8988T (cell line): ENCODE data around the gene SCNM1.
"Not testable (repeated sequence)": the region's sequence is repeated elsewhere in the genome, so short reads cannot be mapped to it uniquely, and the experiment has no call there.

Experiments used
- DNase-seq: peaks from one replicate; pipeline ENCODE4 v3.0.0; 2011

The SCNM1 gene

GRCh38 chr1:151147132-151147503 is 18.8 kb upstream of the SCNM1 start:
- DNase-seq = no peak

DNA sequence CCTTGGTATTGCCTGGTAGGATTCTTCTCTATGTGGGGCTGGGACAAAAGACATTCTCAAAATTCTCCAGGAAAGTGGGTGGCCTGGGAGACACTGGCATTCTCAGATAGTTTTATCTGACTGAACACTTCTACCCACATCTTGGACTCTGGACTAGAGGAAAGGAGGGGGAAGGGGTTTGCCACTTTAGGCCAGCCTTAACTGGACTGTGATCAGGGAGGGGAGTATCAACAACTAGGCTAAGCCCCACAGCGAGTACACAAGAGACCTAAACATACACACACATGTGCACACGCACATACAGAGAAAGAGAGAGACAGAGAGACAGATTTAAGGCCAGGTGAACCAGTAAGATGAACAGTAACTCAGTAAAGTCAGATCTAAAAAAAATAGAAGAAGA is 18.3 kb upstream of the SCNM1 start:
- DNase-seq = no peak

DNA sequence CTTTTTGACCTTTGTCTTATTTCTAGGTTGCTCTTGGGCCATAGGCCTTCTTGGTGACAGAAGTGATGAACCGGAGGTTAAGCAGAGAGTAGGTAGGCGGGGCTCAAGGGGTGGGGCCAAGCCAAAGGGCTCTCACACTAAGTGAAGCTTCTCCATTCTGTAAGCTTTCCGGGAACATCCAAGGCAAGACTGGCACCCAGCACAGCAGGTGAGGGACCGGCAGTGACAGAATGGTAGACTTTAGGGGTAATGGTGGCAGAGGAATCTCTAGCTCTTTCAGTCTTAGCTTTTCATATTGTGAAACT is 9.5 kb upstream of the SCNM1 start, which contains the start of gene TNFAIP8L2:
TNFAIP8L2 (plus strand) TSS at position 135 of the 305 bp plus-strand sequence. CDS start 2,049 bp downstream, outside the sequence.
- no peak for DNase-seq

GRCh38 chr1:151157067-151157531 is 8.8 kb upstream of the SCNM1 start:
- DNase-seq = no peak

DNA sequence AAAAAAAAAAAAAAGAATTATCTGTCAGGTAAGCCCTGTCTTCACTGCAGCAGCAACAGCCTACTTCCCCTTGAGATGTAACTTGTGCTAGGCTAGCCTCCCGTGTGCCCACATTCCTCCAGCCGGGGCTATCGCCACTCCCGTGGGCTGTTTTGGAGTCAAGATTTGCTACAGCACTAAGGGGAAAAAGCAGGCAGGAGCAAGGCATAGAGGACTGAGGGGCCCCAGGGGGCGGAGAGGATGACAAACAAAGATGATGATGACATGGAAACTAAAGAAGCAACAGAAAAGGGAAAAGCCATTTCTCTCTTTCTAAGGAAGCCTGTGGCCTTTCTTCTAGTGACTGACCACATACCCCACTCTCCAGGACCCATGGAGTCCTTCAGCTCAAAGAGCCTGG is 7.6 kb upstream of the SCNM1 start:
- DNase-seq = no peak

- DNase-seq = no peak
Observed at GRCh38 chr1:151158751-151159251, 7.1 kb upstream of the SCNM1 start.

DNA sequence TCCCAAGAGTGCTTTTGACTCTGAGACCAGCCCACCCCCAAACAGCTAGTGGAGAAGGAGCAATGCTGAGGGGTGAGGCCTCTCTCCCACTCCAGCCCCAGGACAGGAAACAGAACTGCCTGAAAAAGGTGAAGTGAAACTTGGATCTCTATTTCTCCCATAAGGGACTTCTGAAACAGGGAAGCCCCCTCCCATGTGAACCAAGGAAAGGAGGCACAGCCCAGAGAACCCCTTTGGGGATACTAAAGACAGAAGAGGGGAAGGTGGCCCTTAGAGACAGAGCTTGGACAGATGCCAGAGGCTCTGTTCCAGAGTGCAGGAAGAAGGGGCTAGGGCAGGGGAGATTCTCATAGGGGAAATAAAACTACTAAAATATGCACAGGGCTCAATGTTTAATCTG is 6.6 kb upstream of the SCNM1 start:
- DNase-seq = no peak

DNA sequence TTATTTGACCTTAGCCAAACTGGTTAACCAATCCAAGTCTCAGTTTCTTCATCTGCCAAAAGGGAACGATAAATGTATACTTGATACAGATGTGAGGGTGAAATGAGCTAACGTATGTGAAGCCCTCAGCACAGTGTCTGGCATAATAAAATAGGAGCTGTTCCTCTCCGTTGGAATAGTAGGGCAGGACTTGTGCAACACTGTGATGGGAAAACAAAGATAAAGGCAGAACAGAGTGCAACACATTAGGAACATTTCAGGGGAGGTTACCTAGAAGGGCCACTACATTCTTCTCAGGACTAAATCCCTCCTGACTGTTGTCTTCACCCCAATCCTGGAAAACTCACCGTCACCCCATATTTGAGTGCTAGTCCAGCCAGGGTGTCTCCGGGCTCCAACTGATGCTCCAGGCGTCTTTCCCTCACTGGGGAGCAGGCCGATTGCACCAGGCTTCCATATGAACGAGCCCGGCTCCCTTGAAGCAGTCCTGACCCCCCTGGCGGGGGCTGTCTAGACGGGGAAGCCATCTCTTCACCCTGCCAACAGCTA is 1.1 kb upstream of the SCNM1 start:
- DNase-seq = no peak

GRCh38 chr1:151165281-151165737 is 635 bp upstream of the SCNM1 start:
- no peak for DNase-seq

- no peak for DNase-seq
Observed at GRCh38 chr1:151166505-151166956, 587 bp downstream of the SCNM1 start.

GRCh38 chr1:151167116-151167515 is 1.2 kb downstream of the SCNM1 start:
- no peak for DNase-seq

DNA sequence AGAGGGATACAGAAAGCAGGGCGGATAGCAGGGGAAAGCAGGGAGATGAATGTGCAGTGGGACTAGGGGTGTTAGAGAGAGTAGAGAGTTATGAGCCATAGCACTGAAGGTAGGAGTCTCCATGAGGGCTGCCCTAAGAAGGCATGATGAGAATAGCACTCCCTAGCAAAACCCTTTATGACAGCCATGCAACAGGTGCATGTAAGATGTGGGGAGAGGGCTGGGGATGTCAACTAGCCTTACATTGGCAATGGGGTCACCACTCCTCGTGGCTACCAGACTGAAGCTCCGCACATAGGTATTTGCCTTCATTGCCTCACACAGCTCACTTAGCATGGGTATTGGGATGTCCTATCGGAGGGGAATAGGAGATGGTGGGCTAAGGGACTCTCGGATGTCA is 5.2 kb downstream of the SCNM1 start:
- DNase-seq = no peak

- no peak for DNase-seq
Observed at GRCh38 chr1:151175041-151175741, 9.2 kb downstream of the SCNM1 start.

DNA sequence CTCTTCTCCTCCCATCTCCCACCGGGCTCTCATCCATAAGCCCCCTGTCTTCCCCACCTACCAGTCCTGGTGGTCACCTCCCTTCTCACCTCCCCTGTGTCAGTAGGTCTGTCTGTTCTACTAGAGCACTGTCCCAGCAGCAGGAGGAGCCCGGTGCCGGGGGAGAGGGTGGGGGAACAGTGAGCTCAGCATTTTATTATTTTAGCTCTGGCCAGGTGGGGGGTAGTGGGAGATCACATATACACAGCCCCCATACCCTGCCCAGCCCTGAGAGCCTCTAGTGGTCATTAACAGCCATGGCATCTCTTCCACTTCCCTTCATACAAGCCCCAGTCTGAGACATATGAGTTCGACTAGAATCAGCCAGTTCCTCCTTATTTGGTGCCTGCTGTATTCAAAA is 9.9 kb downstream of the SCNM1 start, which contains the start of gene TMOD4:
TMOD4 (minus strand) TSS at position 119 of the 400 bp plus-strand sequence. CDS start 1,106 bp downstream, outside the sequence.
- DNase-seq = peak; percentile 37

DNA sequence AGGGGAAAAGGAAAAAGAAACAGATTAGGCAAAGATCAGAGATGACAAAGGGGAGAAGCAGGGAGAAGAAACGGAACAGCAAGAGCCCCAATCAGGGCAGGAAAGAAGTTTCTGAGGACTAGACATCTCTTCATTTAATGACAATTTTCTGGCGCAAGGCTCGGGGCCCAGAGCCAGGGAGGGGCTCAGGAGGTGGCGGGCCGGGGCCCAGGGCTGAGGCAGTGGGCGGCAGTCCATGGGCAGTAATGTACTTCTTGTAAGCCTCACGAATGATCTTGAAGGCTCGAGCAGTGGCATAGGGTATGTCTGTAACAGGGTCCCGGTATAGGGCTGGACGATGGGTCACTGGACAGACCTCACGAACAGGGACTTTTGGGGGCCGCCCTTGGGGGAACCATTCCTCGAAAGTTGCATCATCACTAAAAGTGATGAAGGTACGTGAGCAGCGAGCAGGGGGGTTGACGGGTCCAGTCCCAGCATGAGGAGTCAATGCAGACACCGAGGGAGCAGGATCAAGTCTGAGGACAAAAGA is 10.6 kb downstream of the SCNM1 start:
- no peak for DNase-seq

DNA sequence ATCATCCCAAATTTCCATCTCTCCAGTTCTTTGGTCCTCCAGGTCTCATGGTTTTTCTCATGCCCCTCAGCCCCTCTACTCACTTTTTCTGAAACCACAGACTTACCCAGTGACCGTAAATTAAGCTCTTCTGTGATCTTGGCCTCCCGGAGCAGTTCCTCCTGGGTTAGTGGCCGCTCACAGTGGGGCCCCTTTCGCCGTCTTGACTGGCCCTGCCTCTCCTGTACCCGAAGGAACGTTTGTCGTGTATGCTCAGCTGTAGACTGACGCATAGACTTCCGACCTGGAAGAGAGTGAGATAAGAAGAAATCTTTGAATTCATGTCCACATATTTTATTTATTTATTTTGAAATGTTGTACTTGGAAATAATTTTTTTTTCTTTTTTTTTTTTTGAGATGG is 18.3 kb downstream of the SCNM1 start:
- no peak for DNase-seq

- DNase-seq = no peak
Observed at GRCh38 chr1:151187205-151187604, 21.3 kb downstream of the SCNM1 start.

- DNase-seq = not testable (repeated sequence)
Observed at GRCh38 chr1:151188667-151189066, 22.7 kb downstream of the SCNM1 start.

- peak; percentile 51 for DNase-seq
Observed at GRCh38 chr1:151189637-151190445, 23.9 kb downstream of the SCNM1 start, which contains the start of gene VPS72. VPS72 (minus strand) TSS chr1:151190197; CDS start chr1:151190121, 76 bp downstream.

DNA sequence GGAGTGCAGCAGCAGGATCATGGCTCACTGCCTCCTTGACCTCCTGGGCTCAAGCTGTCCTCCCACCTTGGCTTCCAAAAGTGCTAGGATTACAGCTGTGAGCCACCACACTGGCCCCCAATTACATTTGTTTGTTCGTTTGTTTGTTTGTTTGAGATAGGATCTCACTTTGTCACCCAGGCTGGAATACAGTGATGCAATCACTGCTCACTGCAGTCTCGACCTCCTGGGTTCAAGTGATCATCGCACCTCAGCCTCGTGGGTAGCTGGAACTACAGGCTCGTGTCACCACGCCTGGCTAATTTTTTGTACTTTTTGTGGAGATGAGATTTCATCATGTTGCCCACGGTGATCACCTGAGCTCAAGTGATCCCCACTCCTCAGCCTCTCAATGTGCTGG is 26.1 kb downstream of the SCNM1 start:
- DNase-seq = no peak

DNA sequence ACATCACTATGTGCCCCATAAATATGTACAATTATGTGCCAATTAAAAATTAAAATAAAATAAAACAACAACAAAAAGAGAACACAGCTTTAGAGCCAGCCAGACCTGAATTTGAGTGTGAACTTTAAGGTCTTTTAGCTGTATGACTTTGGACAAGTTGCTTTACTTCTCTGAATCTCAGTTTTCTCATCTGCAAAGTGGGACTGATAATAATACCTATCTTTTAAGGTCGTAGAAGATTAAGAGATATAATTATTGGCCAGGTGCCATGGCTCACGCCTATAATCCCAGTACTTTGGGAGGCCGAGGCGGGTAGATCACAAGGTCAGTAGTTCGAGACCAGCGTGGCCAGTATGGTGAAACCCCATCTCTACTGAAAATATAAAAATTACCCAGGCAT is 27.4 kb downstream of the SCNM1 start:
- no peak for DNase-seq

GRCh38 chr1:151193856-151194255 is 27.9 kb downstream of the SCNM1 start:
- DNase-seq = no peak
